GM19023 (cell line): ENCODE results near the gene LPCAT2.

Experiments
- ATAC-seq: cut with Tn5 transposase; IDR thresholded peaks from one replicate; pipeline ENCODE4 v1.9.1; 2021; ENCODE audit warnings: mild to moderate bottlenecking, moderate library complexity; ENCODE audit not compliant: unreplicated experiment

The LPCAT2 gene

GRCh38 chr16:55480228-55480655 is 28.6 kb upstream of the LPCAT2 start:
- no peak for ATAC-seq

DNA sequence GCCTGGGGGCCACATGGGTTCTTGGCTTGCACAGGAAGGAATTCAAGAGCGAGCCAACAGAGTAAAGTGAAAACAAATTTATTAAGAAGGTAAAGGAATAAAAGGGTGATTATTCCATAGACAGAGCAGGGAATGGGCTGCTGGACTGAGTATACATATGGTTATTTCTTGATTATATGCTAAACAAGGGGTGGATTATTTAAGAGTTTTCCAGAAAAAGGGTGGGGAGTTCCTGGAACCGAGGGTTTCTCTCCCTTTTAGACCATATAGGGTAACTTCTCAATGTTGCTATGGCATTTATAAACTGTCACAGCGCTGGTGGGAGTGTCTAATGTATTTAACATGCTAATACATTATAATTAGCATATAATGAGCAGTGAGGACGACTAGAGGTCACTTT is 27.8 kb upstream of the LPCAT2 start:
- ATAC-seq = no peak

DNA sequence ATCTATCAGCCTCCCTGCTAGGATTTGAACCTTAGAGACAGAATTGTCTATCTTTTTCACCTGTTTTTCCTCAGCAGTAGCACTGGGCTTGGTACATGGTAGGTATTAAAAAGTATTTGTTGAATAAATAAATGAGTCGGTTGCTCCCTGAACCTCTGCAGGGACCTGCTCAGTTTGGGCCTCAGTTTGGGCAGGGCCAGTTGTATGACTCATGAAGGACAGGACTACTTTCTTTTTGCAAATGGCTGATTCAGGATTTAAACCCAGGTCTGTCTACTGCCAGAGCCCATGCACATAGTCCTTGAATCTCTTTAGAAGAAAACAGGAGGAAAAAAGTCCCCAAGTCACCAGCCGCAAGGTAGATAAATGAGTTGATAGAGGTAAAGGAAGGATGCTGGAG is 26.8 kb upstream of the LPCAT2 start:
- ATAC-seq = no peak

DNA sequence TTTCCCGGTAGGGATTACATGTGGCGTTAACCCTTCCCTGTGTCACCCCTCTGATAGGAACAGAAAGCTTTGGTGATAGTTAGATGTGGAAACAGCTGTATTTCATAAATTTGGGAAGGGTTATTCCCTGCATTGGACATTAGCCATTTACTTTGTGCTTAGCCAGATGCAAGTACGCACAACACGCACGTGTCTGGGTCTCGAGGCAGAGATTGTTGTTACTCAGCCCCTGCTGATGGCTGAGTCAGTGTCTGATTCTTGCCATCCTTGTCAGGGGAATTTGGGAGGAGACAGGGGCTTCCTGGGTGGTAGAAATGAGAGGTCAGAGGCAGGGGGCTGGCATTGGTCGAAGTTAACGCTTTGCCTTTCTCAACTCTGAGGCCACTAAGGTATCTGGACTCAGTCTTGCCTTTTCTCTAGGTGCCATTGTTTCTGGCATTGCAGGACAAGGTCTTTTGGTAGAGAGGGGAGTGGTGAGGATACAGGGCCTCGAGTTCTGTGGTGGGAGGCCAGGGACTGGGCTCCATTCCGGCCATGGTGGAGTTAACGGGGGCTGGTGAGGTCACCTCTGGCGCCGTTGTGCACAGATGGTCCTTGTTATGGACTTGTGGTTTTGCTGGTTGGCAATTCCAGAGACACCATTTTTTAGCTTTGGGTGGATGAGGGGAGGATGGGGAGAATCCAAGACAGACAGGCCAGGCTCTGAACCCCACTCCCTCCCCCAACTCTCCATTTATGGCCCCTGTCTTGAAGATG is 21.6 kb upstream of the LPCAT2 start:
- no peak for ATAC-seq

DNA sequence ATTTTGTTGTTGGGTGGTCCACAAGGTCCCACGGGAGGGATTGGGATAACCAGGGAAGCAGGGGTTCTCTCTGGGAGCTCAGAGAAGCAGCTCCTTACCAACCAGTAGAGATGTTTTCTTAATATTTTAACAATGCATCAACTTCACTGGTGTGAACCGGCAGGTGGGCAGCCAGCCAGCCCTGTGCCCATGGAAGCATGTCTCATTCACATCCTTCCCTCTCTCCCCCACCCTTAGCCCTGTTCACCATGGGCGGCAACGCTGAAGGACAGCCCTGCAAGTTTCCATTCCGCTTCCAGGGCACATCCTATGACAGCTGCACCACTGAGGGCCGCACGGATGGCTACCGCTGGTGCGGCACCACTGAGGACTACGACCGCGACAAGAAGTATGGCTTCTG is 20.6 kb upstream of the LPCAT2 start:
- no peak for ATAC-seq

DNA sequence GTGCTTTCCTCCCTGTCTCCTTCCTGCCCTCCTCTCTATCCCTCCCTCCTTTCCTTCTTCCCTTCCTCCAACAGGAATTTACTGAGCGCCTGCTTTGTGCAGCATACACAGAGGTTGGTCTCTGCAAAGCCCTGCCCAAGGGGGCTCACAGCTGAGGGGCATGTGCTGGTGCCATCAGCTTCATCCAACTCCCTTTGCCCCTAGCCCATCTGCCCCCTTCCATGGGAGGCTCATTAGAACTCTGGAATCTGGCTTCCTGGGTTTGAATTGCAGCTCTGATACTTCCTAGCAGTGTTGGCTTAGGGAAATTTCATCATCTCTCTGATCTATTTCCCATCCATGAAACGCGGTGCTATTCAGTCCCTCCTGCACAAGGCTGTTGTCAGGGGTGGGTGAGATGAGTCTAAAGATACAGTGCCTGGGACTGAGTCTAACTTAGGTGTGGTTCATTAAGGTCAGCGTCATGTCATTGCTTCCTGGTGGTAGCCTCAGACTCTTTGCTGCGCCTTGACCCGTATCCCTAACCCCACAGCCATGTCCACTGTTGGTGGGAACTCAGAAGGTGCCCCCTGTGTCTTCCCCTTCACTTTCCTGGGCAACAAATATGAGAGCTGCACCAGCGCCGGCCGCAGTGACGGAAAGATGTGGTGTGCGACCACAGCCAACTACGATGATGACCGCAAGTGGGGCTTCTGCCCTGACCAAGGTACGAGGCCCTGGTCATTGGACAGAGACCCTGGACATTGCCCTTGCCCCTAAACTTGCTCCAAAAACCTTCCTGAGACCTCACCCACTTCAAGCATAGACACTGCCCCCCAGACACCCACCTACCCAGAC is 19.5 kb upstream of the LPCAT2 start:
- no peak for ATAC-seq

- ATAC-seq = no peak
These were observed 19.0 kb upstream of the LPCAT2 start for GRCh38 chr16:55489956-55490265.

- no peak for ATAC-seq
These were observed 18.6 kb upstream of the LPCAT2 start for GRCh38 chr16:55490301-55490700.

DNA sequence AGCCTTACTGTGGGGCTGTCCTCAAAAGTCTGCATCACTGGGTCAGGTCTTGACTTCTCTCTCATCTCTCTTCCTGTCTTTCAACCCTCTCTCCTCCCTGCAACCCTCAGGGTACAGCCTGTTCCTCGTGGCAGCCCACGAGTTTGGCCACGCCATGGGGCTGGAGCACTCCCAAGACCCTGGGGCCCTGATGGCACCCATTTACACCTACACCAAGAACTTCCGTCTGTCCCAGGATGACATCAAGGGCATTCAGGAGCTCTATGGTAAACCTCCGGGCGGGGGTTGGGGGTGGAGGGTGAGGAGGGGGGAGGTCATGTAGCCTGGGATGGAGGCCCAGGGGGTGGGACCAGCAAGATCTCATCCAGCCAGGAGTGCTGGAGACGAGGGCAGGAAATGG is 17.2 kb upstream of the LPCAT2 start:
- ATAC-seq = no peak

GRCh38 chr16:55492756-55493380 is 16.0 kb upstream of the LPCAT2 start:
- ATAC-seq = no peak

DNA sequence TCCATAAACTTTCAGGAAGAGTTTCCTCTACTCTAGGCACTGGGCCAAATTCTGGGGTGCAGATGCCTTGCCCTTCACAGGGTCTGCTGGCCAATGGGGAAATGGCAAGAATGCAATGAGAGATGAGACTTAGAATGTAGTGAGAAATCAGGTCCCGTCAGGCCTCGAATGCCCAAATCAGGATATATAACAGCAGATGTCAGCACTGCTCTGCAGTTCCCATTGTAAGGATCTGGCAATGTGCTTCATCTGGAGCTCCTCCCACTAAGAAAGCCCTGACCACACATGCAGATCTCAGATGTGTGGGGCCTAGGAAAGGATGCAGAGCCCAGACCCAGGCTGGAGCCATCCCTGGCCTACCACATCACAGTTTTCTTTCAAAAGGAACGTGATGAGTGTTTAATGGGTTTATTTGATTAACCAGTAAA is 13.9 kb upstream of the LPCAT2 start:
- ATAC-seq = no peak

GRCh38 chr16:55495616-55496289 is 13.1 kb upstream of the LPCAT2 start:
- no peak for ATAC-seq

DNA sequence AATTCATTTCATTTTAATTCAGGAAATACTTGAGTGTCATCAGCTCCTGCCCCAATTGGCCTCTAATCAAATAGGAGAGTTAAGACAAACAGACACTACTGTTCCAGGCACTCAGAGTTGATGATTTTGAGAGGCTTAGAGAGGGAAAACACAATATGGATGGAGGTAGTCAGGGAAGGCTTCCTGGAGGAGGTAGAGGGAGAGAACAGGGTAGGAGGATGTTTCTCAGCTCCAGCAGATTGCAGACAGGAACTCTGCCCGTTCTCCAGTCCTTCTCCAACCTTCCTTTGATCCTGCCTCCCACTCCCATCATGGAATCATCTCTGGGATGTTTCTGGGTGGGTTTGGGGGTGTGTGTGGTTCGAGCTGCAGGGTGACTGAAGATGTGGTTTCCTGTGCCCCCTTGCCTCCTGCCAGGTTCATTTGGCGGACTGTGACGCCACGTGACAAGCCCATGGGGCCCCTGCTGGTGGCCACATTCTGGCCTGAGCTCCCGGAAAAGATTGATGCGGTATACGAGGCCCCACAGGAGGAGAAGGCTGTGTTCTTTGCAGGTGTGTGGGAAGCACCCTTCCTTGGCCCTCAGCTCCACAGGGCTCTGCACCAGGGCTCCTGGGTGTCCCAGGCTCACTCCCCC is 12.2 kb upstream of the LPCAT2 start:
- ATAC-seq = no peak

GRCh38 chr16:55497558-55497957 is 11.3 kb upstream of the LPCAT2 start:
- ATAC-seq = no peak

DNA sequence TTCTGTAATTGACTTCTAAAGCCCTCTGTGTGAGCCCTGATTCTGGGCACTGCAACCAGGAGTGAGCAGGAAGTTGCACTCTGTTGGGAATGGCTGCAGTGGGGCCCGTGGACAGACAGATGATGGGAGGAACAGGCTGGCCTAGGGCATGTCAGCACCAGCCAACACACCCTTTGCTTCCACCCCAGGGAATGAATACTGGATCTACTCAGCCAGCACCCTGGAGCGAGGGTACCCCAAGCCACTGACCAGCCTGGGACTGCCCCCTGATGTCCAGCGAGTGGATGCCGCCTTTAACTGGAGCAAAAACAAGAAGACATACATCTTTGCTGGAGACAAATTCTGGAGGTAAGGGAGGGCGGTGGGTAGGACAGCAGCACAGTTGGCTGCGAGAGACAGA is 10.8 kb upstream of the LPCAT2 start:
- no peak for ATAC-seq

DNA sequence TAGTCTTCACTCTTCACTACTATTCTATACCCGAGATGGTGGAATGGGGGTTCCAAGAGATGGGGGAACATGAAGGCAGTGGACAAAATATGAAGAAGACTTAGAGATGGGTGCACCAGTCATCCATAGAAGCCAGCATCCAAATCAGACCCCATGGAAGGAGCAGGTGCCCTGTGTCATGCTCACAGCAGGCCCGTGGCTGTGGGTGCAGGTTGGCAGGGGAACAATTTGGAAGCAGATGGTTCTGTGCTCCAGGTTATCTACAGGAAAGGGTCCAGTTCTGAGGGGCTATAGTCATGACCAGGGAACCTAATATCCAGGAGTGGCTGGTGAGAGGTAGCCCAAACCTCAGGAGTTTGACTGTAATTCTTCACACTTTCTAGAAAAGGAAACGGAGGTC is 9.6 kb upstream of the LPCAT2 start:
- ATAC-seq = no peak

DNA sequence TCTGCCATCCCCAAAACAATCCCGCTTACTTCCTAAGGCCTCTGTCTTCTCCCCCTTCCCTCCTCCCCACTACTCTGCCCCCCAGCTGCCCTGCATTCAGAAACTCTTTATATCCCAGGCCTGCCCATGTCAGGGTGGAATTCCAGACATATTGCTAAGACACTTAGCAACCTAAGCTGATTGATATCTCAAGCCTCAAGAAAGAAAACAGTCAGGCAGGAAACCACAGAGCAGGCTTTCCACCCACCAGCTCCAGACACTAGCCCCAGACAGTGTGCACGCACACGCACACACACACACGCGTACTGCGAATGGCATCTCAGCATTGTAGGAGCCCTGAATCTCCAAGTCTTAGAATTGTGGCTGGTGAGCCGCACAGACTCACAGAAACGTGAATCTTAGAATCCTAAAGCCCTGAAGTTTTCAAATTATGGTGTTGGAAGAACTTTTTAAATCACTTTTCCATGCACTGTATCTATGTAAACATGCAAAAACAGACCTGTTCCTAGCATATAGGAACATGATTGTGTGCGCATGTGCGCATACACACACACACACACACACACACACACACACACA is 8.8 kb upstream of the LPCAT2 start:
- ATAC-seq = no peak

- ATAC-seq = no peak
These were observed 8.3 kb upstream of the LPCAT2 start for GRCh38 chr16:55500530-55501011.

DNA sequence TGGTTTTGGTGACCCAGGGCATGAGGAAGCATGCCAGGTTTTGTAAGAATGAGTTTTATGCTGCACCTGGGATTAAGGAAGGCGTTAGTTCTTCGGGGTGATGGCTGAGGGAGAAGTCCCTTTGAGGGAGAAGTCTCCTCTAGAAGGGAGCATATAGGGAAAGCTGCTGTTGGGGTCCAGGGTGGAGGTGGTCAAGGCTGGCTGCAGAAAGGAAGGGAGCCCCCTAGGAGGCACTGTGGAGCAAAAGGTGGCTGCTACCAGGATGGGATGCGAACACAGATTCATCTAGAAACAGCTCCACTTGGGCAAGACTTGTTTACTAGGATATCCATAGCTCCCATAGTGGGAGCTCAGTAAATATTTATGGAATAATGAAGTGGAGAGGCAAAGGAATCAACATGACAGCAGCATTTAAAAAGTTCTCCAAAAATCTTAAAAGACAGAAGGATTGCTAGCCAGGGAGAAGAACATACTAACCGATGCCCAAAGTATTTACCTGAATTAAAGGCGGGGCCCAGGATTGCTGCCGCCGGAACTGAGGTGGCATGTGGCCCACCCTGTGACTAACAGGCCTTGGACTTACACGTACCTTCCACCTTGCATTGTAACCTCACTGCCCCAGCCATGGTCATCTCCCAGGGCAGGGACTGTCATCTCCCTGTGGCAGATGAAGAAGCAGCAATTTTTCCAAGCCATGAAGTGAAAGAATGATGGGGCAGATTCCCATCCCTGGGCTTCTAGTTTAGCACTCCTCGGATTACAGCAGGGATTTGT is 7.1 kb upstream of the LPCAT2 start:
- ATAC-seq = no peak
